ENCODE measurements around the gene TNNT2.

Gene TNNT2

DNA sequence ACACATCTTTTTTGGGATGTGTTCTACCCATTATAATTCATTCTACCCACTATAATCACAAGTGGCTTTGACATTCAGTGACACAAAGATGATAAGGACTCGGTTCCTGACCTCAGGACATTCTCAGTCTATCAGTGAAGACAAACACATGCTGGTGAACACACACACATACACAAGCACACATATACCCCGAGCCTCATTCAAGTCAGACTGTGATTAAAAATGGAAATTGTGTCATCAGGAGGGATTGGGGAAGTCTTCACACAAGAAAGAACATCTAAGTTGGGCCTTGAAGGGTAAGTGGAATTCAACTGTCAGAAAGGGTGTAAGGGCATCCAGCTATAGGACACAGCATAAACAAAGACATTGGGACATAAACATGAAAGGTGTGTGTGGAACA, 24.2 kb upstream of the TNNT2 start:
- DNase-seq, result no peak

- DNase-seq, result no peak
These were observed 23.4 kb upstream of the TNNT2 start for GRCh38 chr1:201400852-201401230.

GRCh38 chr1:201400212-201400851, 22.9 kb upstream of the TNNT2 start:
- no peak for DNase-seq

DNA sequence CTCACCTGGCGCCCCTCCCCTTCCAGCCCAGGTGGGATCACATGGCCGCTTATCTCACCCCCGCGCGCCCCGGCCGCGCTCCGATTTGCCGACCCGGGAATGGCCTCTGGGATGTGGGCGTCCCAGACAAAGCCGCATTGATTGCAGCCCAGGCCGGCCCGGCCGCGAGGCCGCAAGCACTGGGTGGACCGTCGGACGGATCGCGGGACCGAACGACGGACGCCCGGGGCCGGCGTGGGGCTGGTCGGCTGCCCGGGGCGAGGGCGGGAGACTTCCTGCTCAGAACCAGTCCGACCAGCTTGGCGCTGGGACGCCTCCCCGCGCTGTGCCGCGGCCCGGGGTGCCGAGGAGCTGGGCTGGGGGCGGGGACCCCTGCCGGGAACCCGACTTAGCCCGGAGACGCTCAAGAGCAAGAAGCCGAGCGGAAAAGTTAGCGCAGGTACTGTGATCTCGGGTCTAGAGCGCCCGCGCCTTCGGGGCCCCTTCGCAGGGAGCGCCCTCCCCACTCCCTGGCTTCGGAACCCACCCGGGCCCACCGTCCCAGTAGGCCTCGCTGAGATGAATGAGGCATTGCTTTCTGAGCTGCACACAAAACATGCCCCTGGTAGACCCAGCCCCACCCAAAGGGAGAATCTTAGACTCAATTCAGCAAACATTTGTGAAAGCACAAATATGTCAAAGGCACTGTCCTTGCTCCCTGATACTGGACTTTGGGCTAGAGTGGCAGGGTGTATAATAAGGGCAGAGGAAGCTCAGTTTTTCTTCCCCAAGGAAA, 22.1 kb upstream of the TNNT2 start:
- DNase-seq, result no peak

DNA sequence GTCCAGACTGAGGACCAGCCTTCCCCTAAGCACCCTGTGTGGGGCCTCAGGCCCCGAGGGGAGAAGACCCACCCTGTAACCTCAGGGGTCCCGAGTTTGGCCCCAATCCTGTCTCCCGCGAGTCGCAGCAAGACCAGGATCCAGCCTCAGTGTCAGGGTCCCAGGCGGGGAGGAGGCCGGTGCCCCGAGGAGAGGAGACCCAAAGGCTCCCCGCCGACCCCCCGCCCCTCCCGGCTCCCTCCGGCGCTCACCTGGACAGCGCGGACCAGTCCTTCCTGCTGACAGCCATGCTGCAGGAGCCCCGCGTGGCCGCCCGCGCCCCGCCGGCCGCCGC, 21.5 kb upstream of the TNNT2 start, which contains the start of gene LAD1:
LAD1 (minus strand) TSS at position 307 of the 334 bp plus-strand sequence; CDS start at position 289, 18 bp downstream.
- no peak for DNase-seq

DNA sequence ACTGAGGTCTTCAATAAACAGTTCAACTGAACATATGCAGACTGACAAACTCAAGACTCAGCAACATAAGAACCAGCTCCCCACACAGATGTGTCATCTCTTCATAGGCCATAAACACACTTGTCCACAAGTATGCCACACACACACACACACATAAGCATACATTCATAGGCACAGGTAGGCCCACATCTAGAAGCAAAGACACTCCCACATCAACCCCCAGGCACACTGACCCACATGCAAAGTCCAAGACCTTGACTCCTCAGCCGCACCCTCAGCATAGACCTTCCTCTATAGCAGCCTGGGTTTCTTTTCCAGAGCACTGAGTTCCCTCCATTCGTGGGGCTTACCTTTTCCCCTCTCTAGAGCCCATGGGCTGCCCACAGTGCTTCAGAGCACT, 20.2 kb upstream of the TNNT2 start:
- DNase-seq, result no peak

DNA sequence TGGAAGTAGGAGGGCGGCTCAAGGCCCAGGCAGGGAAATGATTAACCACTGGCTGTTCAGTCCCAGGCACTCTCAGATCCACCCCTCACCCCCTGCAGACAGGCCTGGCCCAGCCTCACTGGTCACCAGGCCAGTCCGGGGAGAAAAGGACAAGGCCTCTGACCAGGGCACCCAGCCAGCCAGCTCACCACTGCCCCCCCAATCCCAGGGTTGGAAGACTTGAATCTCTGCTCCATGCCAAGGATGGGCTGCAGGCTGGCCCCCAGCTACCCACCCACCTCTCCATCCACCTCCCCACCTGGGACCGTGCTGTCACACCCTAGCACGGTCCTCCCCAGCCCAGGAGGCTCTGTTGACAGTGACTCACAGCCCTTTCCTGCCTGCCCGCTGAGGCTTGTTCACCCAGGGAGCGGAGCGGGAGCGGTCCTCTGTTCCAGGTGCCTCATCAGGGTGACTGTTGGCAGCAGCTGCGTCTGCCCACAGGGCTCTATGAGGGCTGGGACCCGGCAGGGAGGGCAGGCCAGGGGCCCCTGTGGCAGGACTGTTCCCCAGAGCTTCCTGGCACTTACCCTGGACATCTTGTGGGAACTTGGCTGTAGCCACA, 19.5 kb upstream of the TNNT2 start:
- DNase-seq, result no peak

- DNase-seq, result peak; percentile 64
These were observed 18.5 kb upstream of the TNNT2 start for GRCh38 chr1:201395936-201396335.

DNA sequence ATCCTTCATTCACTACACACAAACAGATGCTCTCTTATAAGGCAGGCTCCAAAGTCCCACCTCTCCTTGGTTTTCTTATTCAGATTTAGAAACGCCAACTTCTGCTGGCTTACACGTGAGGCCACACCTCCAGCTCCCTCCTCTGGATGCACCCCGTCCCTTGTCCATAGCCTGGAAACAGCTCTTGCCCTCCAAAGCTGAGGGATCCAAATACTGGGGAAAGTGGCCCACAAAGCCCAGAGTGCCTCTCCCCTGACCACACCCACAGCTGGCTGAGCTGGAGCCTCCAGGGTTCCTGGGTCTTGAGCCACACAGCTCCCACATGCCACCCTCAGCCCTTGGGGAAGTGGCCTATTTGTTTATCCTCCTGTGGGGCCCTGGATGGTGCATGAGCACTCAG, 17.1 kb upstream of the TNNT2 start:
- DNase-seq, result no peak

DNA sequence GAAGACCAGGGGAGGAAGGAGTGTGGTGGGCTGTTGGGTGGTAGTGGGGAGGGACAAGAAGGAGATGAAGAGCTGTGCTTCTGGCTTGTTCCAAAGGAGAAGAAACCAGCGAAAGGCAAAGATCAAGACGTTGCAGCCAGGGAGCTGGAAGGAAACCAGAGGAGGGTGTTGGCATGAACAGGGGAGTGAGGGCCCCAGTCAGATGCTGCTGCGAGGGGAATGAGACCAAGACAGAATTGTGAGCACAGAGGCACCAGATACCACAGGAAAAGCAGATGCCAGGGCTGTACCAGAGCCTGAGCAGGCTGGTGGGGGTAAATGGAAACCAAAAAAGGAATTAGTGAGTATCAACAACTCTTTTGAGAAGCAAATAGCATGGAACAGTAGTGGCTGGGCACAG, 15.6 kb upstream of the TNNT2 start:
- no peak for DNase-seq

DNA sequence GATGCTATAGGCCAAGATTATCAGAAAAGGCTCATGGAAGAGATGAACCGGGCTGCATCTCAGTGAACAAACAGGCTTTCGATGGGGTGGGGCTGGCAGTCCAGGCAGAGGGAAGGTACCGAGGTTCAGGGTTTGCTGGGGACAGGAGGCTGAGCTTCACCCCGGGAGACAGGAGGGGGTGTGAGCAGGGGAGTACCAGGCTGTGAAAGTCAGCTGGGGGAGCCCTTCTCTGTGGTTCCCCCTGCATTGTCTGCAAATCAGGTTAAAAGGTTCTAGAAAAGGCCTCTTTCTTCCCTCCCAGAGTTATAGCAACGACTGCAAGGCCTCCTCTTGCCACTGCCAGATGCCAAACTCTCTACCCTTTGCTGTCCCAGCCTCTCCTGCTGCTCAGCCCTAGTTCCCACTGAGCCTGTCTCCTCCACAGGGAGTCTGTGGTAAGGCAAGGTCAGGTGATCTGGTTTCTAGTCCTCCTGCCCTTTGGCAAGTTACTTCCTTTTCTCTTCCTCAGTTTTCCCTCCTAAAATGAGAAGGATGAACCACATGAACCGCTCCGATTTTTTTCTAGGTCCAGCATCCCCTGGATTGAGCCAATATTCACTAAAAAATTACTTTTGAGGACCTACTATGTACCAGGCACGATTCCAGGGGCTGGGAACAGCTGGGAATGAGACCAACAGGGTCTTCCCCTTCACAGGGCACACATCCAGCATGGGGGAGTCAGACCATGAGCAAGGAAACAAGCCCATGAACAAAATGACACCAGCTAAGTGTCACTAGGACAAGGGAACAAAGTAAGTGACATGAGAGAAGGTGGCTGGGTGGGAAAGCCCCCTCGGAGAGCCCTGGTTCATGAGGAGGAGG, 14.4 kb upstream of the TNNT2 start:
- no peak for DNase-seq

- DNase-seq, result no peak
These were observed 13.7 kb upstream of the TNNT2 start for GRCh38 chr1:201391225-201391624.

- DNase-seq, result no peak
These were observed 11.6 kb upstream of the TNNT2 start for GRCh38 chr1:201389051-201389450.

DNA sequence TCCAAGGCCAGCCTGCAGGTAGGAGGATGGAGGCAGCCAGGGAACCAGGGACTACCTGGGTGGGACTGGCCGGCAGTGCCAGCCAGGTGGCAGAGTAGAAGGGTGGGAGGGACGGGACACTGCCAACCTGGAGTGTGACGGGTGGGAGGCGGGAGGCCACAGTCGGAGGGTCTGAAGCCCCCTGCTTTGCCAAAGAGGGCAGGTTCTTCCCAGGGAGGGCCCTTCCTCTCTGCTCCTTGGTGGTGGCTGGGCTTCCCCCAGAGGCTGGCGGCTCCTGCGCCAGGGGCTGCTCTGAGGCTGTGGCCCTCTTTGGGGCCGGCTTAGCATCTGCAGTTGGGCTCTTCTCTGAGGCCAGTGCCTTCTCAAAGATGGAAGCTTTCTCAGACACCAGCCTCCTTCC, 8.7 kb upstream of the TNNT2 start:
- DNase-seq, result no peak

DNA sequence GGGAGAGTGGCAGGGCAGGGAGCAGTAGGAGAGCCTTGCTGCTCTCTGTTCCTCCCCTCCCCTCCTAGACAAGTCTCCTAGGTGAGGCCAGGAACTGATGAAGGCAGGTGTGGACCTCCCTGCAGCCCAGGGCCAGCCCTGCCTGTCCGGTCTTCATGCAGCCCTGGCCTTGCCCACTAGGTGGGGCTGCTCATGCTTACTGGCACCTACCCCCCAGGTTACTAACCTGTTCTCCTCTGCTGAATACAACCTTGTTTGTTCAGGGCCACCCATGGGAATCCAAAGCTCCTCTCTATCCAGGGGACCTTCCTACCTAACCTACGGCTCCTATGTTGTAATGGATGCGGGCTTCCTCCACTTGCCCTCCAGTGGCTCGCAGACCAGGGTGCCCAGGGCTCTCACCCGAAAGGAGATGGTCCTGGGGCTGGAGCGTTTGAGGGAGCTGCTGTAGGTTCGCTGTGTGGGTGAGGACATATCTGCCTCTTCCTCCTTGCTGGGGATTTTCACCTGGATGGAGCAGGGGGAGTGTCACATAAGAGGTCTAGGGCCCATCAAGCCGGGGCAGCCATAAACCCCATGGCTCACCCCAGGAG, 7.9 kb upstream of the TNNT2 start:
- no peak for DNase-seq

DNA sequence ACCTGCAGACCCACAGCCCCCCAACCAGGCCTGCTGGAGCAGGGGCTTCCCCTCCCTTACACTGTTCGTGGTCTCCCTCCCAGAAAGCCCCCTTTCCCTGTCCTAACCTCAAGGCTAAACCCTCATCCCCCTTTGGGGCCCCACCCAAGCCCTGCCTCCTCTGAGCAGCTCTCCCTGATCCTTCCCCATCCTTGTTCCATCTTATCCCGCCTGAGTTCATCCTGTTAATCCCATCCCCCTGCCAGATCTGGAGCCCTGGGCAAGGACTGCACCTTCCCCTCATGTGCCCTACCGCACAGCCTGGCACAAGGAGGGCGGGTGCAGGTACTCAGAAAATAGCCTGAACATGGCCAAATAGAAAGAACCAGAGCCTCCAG, 6.9 kb upstream of the TNNT2 start:
- DNase-seq, result no peak

GRCh38 chr1:201383647-201384405, 6.3 kb upstream of the TNNT2 start:
- peak; percentile 85 for DNase-seq

DNA sequence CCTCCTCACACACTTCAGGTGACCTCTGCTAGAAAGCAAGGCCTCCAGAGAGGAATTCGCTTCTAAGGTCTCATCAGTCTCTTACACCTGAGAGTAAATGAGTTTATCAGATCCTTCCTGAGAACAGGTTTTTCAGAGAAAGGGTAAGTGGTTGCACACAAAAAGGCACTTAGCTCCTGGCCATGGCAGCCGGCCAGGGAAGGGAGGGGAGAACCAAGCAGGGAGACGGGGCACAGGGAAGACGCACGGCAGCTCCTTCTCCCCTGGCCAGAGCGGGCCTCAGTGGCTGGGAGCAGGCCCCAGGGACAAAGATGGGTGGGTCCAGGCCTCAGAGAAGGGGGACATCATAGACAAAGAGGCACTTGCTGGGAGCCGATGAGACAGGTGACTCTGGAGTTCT, 3.6 kb upstream of the TNNT2 start:
- DNase-seq, result no peak

GRCh38 chr1:201379733-201380242, 2.3 kb upstream of the TNNT2 start:
- DNase-seq, result no peak

GRCh38 chr1:201378804-201379203, 1.3 kb upstream of the TNNT2 start:
- no peak for DNase-seq

GRCh38 chr1:201376464-201377374, 761 bp downstream of the TNNT2 start:
- DNase-seq, result peak; percentile 66
